GM21529 (cell line): ENCODE data around the gene TLE3.

Experiments
- ATAC-seq: cut with Tn5 transposase; IDR thresholded peaks from one replicate; pipeline ENCODE4 v1.9.1; 2021; ENCODE audit not compliant: unreplicated experiment

TLE3 gene

GRCh38 chr15:70064441-70064840 is 33.3 kb downstream of the TLE3 start:
- ATAC-seq, result no peak

DNA sequence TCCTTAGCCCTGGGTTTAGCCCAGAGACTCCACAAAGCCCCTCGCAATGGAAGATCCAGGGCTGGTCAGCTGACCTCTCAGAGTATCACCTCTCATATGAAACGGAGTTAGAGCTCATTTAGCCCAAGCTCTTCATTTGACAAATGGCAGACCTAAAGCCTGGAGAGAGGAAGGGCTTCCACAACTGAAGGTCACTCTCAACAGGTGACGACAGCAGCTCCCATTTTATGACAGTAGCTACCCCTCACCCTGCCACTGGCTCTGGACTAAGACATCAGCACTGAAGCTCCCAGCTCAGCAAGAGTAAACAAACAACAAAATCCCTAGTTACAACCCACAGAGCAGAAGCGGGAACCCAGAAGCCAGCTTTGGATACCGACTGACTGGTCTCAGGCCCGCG is 33.7 kb downstream of the TLE3 start:
- no peak for ATAC-seq

GRCh38 chr15:70063261-70063925 is 34.3 kb downstream of the TLE3 start:
- no peak for ATAC-seq

DNA sequence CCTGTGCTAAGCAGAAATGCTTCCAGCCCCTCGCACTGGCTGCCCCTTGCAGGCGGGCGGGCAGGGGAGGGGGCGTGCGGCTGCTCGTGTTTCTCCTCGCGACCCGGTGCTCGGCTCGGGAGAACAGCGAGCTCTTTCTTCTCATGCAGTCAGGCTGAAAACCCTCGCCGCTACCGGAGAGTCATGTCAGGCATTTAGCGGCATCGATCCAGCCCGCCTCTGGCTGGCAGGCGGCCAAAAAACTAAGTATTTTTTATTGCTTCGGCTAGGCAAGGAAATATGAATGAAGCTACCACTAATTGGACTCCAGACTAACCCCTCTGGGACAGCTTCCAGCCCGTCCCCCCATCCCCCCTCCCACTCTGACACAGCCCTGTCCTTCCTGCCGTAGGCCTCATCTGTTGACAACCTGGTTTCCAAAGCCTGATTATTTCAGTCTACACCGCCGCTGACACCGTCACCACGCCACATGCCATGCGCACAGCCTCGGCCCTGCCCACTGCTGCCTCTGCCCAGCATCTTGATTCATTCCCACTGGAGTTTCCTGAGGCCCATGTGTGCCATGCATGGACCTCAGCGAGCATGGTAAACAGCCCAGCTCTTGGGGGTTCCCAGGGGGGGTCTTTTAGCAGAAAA is 35.3 kb downstream of the TLE3 start:
- ATAC-seq, result no peak

DNA sequence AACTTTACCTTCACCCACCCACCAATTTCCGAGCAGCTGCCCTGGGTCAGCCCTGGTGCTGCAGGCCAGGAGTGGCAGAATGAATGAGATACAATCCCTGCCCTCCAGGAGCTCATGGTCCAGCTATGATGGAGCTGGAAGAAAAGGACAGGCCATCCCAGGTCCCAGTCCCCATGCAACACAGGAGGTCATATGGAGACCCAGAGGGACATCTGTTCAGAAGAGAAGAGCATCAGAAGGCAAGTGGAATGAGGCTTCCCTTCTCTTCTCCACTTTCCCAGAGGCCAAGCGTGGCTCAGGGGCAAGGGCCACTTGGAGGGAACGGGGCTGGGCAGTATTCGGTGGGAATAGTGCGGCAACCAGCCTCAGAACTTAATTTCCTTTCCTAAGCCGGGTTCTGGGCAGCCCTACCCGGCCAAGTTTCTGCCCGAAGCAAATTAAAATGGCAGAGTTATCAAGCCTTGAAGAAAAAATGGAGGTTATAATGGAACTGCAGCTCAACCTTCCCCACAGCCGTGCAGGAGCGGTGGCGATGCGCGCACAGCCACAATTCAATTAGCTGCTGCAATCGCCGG is 35.9 kb downstream of the TLE3 start:
- no peak for ATAC-seq

DNA sequence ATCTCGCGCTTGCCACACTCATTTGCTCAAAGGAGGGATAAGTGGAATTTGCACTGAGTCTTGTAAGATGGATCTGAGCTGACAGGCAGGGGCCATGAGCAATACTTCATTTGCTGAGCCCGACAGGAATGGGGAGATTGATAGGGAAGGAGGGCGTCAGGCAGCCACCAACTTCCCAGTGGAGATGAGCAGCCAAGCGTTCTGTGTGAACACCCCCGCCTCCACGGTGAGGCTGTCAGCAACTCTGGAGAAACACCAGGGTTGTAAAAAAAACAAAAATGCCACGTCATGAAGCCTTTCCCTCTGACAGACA is 36.8 kb downstream of the TLE3 start:
- ATAC-seq, result no peak

GRCh38 chr15:70060214-70060992 is 37.3 kb downstream of the TLE3 start:
- no peak for ATAC-seq

- no peak for ATAC-seq
Measured at GRCh38 chr15:70059476-70060213, 38.1 kb downstream of the TLE3 start.

DNA sequence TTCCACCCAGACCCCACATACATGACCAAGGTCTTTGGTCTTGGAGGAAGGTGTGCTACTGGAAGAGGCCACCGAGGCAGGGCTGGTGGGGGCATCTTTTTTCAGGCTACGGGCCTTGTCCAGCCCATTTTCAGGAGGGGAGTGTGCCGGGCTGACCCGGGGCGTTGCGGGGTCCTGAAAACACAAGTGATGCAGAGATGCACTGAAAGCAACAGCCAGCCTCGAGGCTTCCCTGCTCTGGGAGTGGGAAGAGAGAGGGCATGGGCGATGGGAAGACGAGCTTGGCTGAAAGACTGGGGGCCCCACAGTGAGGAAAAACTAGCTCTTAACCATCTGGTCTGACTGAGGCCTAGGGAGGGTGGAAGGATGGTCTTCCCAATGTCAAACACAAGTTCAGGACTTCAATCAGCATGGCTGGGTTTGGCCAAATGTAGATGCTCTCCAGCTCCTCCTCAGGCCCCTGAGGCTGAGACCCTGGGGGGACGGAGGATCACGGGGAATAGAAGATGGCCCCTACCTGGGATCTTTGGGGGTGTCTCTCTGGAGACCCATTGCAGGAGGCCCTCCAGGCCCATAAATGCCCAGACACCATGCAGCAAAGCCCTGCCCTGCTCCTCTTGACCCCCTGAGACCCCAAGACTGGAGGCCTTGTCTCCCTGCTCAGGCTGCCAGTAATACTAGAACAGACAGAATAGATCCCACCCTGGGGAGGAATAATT is 38.9 kb downstream of the TLE3 start:
- ATAC-seq, result no peak

DNA sequence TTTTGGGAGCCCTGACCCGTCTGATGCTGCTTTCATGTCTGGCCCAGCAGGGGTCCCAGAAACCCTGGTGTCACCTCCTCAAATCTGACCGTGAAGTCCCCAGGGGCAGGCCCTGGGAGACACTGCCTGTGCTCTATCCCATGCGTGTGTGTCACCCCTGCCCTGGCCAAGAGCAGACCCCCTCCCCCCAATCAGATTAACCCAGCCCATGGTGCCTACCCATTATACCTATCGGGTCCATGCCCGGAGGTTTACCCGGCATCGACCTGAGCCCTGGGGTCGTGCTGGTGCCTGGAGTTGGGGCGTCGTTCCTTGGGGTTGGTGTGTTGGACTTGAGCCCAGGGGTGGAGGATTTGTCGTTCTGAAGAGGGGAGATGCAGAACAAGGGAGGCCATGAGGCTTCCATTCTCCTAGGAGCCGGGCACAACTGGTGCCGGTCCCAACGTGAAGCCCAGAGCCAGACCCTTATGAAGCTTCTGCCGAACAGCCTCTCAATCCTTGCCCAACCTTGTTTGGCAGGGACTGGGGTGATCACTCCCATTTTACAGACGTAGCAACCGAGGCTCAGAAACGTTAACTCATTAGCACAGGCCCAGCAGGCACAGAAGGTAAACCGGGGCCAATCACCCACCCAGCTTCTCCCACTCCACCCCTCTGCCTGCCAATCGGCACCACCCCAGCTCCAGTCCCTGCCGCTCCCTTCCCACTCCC is 39.6 kb downstream of the TLE3 start:
- ATAC-seq, result no peak

DNA sequence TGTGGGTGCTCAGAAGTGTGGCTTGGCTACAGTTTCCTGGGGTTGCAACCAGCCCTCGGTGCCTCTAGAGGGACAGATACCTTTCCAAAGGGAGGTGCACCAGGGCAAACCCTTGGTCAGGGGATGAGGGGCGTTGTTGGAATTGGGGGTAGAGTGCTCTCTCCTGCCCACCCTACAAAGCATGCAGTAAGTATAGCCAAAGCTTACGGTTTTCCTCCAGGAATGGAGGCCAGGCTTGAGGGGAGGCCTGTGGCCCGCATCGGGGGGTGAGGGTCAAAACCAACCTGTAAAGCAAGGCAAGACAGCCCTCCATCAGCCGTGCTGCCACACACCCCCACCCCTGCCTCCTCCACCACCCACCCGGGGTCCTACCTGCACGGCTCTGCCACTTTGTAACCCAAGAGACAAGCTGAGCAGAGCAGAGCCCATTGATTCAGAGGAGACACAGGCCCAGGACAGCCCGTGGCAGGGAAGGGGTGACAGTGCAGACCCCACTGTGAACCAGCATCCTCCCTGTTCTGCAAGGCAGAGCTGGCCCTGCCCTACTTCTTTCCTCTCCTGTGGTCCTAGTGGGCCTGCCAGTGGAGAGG is 41.5 kb downstream of the TLE3 start:
- no peak for ATAC-seq

DNA sequence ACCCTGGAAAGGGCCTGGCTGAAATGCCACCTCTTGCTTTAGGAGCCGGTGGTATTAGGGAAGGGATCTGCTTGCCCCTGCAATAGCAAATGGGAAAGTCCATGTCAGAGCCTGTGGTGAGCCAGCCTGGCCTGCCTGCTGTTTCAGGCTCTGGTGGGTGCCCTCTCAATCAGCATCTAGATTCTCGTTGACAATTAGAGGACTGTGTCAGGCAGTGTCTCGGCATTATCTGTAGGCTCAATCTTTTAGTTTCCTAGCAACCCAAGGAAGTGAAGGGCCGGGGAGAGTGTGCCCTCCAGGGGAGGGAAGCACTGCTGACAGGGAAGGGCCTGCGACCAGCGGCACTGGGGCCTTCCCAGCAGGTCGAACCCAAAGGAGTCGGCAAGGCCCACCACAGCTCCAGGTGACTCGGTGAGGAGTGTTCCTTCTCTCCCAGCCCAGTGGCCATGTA is 42.1 kb downstream of the TLE3 start:
- ATAC-seq, result no peak

DNA sequence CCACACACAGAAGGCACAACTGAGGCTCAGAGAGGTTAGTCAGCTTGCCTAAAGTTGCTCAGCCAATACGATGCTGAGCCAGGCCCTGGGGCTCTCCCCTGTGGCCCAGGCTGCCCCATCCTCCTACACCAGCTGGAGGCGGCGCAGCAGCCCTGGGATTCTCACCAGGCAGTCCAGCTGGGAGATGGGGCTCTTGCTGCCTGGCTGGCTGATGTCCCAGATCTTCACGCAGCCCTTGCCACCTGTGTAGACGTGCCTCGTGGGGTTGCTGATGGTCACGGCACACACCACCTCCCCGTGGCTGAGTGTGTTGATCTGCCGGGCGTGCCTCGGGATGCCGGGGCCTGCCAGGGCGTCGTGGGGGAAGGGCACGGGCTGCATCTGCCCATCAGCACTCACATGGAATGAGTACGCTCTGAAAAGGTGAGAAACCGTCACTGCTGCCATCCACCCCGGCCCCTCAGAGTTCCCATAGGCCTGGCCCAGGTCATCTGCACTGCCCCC is 42.8 kb downstream of the TLE3 start:
- ATAC-seq, result no peak

- no peak for ATAC-seq
Measured at GRCh38 chr15:70054366-70054765, 43.4 kb downstream of the TLE3 start.

DNA sequence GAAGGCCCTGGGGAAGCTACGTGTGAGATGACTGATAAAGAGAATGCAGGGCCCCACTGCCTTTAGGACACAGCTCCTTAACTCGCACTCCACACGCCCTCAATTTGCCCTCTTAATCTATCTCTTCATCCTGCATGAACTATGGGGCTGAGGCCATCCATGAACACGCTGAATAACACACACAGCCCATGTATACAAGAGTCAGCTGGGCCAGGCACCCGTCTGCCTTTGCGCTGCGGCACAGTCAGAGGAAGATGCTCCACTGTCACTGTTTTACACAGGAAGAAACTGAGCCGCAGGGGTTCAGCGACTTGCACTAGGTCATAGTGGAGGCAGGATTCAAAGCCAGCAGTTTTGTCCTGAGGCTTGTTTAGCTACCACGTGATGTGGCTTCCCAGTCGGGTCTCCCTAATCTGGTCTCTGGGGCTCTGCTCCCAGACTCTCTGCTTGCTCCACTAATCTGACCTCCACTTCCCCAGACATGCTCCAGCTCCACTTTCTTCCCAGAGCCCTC is 43.9 kb downstream of the TLE3 start:
- ATAC-seq, result no peak

DNA sequence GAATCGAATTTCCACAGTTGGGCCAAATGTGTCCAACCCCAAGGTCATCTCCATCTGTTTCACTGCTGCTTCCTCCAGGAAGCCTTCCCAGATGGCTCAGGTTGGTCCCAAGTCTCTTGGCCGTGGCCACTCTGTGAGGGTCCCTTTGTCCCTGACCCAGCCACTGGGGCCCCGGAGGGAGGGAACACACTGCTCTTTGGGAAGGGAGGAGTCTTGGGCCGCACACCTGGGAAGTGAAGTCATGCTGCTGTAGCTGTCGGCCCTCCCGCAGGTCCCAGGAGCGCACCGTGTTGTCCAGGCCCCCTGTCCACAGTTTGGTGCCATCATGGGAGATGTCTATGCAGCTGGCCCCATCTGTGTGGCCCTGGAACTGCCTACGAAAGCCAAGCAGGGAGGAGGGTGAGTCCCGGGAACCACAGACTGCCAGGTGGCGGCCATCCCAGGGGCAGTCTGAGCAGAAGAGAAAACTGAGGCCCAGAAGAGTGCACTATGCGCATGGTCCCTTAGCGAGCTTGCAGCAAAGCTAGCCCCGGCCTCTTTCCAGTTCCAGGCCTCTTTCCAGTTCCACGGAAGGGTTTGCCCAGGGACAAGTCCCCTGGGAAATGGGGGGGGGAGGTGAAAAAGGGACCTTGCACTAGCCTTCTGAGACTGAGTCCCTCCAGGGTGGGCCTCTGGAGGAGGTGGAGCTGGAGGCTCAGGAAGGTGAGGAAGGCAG is 44.6 kb downstream of the TLE3 start:
- ATAC-seq, result no peak

GRCh38 chr15:70051948-70052633 is 45.6 kb downstream of the TLE3 start:
- ATAC-seq, result no peak

DNA sequence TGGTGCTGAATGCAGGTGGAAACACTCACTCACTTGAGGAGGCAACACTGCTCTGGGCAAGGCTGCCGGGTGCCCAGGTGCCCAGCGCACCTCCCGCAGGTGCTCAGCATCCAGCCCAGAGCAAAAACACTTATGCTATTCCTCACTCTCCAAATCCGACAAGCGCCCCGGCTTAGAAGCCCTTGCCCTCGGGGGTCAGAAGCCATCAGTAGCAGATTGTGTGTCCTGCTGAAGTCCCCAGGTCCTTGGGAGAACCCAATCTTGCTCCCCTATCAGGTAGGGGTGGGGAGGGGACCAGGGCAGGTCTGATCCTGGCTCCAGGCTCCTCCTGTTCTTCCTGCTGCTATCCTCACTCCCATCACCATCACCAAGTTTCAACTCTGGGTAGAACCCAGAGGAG is 46.7 kb downstream of the TLE3 start:
- ATAC-seq, result no peak
